ENCODE results near the gene KIFC3. TPM values are rescaled to one million over a fixed set of nuclear protein-coding genes. Genes with fewer than 3 reads are reported as not detected.

KIFC3 gene
- total and polyA plus RNA-seq, 2 donors (not counting 1 experiment from before 2014, with no cell fraction given), result 0.07 to 0.67 TPM

GRCh38 chr16:57753448-57754353, 48.6 kb downstream of the KIFC3 start:
- no peak overlapping the region for H3K27ac Mint-ChIP-seq
- intact Hi-C loops (cut with micrococcal nuclease), result no loop called here
- H3K27me3 Mint-ChIP-seq, result no peaks in the 10 kb centered on the region
- Histone ChIP-seq H3K27ac (ENCODE audit: low read length in 2 of 2) (no peak overlapping the region), H3K4me1 (ENCODE audit: control insufficient read depth in 2 of 2, insufficient read depth in 2 of 2, low read length in 2 of 2) (peaks cover 0 to 3% of the 10 kb centered on the region in 2 donors), H2AFZ (ENCODE audit: insufficient read depth, low read depth, low read length, poor library complexity, severe bottlenecking) (no peak overlapping the region), H3K27me3 (replicated peaks in 1 of 4; ENCODE audit: control extremely low read depth in 1 of 4, control insufficient read depth in 3 of 4, insufficient read depth in 4 of 4, low read length in 3 of 4) (no peaks in the 10 kb centered on the region), H3K9me3 (ENCODE audit: control extremely low read depth in 1 of 3, control insufficient read depth in 2 of 3, insufficient read depth in 1 of 3, low read length in 2 of 3) (no peaks in the 10 kb centered on the region), H3K9ac (ENCODE audit: low read length) (no peak overlapping the region), H3K79me2 (ENCODE audit: control insufficient read depth, insufficient read depth, low read length) (no peaks in the 10 kb centered on the region), H3K36me3 (replicated peaks in 1 of 2; ENCODE audit: control extremely low read depth in 1 of 2, control insufficient read depth in 1 of 2, extremely low read depth in 1 of 2, insufficient read depth in 2 of 2, low read length in 1 of 2) (peaks cover 0 to 3% of the 10 kb centered on the region in 2 experiments), H4K20me1 (ENCODE audit: control insufficient read depth, insufficient read depth, low read length, poor library complexity, severe bottlenecking) (no peaks in the 10 kb centered on the region), H3K4me2 (replicated peaks; ENCODE audit: low read depth, low read length, poor library complexity, severe bottlenecking) (no peak overlapping the region), H3K4me3 (ENCODE audit: control extremely low read depth in 1 of 5, extremely low read depth in 1 of 5, insufficient read depth in 1 of 5, low read depth in 2 of 5, low read length in 4 of 5) (no peak overlapping the region)
- TF ChIP-seq CTCF (IDR thresholded peaks at IDR 0.05) (no peak), EZH2 (IDR thresholded peaks at IDR 0.05; ENCODE audit: borderline replicate concordance, insufficient read depth, low read depth, low read length, poor library complexity, severe bottlenecking) (no peak)
- no peaks in the 10 kb centered on the region for H3K4me1 Mint-ChIP-seq
- POLR2A ChIA-PET, result no interaction called here
- CTCF ChIA-PET, result no interaction called here
- H3K9me3 Mint-ChIP-seq (ENCODE audit: insufficient read depth), result no peaks in the 10 kb centered on the region
- DNase-seq, result no peak
- WGBS (ENCODE audit: insufficient coverage), result 96% methylated on average over 30 of the region's 32 CpGs
- no peak for ATAC-seq (ENCODE audit: low read depth)
- no peak overlapping the region for H3K4me3 Mint-ChIP-seq
